Skin of body (tissue), 3 donors: ENCODE data around the gene TXLNG. TPM values are rescaled to one million over a fixed set of nuclear protein-coding genes. Genes with fewer than 3 reads are reported as not detected.

Source experiments
- DNase-seq: peaks from one replicate; lab custom pipeline; 2025; lab: John Stamatoyannopoulos, UW
- small RNA-seq: library from RNA; depleted of rRNA; stranded (forward); fragments of <200 nt; gene quantifications from one replicate; pipeline ENCODE3, GENCODE V24; 2014; ENCODE audit warnings: low replicate concordance
- total RNA-seq: library from RNA; depleted of rRNA; stranded (reverse); fragments of >200 nt; gene quantifications from one replicate; pipeline ENCODE4 v1.2.3, GENCODE V29; 2014

Gene TXLNG
- total RNA-seq, 1 donor from 2014 or later: 13.8 TPM

DNA sequence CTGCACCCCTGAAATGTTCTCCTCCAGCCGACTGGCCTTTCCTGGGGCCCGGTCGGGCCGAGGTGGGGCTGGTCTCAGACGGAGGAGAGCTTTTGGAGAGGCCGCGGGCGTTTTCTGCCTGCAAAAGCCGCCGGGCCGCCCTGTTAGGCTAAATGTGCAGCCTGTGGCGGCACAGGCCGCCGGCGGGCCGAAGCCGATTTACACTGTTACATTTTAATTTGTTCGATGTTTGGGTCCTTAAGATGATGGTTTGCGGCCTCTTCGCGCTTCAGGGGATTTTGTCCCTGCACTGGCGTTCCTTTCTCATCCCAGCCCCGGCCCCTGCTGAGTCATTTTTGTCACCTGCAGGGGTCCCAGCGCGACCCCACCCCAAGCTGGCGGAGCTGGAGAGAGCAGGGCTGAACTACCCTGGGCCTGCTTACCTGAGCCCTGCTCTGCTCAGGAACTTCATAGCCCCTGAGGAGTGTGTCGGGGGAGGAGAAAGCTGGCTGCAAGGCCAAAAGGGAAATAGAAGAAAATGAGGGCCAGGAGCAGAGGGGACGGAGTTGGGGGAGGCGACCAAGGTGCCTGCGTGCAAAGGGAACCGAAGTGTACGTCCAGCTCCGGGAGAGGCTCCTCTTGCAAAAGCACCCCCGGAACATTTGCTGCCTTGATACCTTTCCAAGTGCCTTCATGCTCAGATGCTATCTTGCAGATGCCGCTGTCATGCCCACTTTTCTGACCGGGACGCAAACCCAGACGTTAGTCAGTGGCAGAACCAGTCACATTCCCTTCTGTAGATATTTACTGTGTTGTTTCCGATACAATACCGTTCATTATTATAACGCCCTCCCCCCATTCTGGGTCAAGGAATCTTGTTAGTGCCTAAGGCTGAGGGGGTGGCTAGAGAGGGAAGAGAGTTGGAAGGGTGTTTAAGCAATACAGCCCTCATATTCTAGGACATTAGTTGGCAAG is 84.9 kb downstream of the TXLNG start:
- no peak for DNase-seq

DNA sequence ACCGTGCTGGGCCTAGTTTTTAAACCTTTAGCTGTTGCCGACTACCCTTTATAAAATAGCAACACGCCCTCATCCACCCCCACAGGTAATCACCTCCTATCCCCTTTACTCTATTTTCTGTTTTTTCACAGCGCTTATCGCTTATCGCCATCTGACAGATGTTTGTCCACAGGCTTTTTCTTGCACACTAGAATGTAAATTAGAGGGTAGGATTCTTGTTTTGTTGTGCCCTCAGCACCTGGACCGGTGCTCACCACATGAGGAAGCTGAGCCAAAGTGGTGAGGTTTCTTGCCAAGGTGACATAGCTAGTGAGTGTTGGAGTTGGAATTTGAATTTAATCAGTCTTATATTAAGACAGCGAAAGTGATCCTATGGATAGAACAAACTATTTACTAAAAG is 86.8 kb downstream of the TXLNG start:
- DNase-seq: no peak

DNA sequence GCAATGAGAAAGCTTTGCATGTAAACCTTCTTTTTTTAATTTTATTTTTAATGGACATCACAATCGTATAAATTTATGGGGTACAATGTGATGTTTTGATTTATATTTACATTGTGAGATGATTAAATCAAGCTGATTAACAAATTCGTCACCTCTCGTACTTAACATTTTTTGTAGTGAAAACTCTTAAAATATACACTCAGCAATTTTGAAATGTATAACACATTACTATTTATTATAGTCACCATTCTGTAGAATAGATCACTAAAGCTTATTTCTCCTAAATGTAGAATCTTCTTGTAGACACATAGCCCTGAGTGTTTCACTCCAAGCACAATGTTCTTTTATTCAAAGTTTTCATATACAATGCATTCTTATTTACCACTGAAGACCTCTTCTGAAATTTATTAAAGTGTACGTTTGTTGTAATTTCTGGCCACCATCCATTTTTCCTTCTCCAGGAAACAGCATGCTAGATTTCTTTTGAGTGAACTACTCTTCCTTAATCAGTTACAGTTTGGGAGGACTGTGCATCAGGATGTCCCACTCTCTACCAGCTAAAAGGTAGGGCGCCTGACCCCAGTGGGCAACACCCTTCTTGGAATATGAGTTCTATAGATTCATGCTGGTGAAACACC is 88.3 kb downstream of the TXLNG start:
- DNase-seq: no peak

DNA sequence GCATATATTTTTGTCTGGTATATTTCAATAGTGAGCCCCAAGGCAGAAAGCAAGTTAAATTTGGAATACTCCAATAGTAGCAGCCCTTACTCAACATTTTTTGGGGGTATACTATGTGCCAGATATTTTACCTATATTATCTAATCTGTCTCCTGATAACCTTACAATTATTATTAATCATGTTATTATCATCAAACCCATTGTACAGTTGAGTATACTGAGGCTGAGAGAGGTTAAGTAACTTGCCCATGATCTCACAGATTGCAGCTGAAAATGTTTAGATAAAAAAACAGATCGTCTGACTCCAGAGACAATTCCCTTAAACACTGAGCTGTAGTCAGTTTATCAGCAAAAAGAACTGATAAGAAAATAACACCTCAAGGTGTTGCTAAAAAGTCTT is 90.4 kb downstream of the TXLNG start:
- no peak for DNase-seq

DNA sequence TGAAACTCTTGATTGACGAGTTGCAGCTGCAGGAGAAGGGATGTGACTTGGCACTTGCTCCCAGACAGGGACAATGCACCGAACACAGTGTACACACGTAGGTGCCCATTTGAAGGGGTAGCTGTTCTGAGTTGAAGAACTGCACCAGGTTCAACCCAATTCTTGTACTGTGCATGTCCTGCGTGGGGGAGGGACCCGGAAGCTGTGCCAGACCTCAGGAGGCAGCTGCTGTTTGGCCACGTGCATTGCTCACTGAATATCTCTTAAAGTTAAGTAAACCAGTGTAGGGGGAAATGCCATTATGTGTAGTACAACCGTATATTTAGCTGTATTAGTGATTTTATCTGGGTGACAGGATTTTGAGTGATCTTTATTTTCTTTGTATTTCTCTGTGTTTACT is 95.9 kb downstream of the TXLNG start:
- peak; percentile 1 for DNase-seq

DNA sequence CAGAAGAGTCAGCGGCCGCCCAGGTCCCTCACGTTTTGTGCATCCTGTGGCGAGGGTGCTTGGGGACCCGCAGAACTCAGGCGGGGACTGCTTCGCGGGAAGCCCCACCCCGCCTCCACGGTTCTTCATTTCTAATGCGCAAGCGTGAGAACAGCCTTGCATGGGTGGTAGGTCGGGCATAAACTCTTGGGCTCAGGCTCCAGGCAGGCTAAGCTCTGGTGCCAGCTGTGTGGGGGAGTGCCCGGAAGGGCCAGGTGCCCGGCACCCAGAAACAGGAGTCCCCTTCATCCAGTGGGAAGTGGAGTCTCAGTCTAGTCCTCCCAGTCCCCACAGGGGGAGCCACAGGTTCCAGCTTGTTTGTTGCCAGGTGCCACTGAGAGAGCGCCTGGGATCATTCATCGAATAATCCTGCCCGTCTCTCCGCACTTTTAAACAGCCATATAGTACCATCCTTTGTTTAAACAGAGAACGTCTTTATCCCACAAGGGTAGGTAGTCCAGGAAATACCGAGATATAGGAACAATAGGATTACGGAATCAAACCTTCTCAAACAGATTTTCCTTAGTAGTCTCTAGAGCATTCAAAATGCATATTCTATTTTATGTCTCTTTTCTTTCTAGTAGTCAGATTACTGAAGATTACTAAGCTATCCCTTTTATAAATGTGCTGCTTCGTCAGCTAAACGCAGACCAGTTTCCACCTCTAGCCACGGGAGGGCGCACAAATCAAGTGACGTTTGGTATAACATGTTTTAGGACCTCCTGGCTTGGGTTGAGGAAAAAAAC is 96.6 kb downstream of the TXLNG start:
- DNase-seq: peak; percentile 43

DNA sequence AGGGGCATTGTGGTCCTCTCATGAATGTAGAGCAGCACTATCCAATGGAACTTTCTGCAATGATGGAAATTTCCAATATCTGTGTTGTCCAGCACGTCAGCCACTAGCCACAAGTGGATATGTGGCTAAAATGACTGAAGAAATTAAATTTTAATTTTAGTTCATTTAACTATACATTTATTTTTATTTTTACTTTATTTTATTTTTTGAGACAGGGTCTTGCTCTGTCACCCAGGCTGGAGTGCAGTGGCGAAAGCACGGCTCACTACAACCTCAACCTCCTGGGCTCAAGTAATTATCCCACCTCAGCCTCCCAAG is 97.2 kb downstream of the TXLNG start:
- no peak for DNase-seq

DNA sequence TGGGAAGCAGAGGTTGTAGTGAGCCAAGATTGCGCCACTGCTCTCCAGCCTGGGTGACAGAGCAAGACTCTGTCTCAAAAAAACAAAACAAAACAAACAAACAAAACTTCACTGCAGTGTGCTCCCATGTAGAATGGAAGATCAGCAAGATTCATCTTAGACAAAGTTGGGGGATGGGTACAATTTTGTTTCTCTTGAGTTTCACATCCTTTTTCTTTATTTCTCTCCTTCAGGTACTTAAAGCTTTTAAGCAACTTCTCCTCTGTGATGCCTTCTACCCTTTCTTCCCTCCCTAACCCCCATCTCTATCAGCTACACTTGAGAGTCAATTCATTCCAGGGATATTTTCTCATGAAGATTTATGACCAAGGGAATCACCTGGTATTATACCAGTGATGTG is 99.4 kb downstream of the TXLNG start:
- no peak for DNase-seq

DNA sequence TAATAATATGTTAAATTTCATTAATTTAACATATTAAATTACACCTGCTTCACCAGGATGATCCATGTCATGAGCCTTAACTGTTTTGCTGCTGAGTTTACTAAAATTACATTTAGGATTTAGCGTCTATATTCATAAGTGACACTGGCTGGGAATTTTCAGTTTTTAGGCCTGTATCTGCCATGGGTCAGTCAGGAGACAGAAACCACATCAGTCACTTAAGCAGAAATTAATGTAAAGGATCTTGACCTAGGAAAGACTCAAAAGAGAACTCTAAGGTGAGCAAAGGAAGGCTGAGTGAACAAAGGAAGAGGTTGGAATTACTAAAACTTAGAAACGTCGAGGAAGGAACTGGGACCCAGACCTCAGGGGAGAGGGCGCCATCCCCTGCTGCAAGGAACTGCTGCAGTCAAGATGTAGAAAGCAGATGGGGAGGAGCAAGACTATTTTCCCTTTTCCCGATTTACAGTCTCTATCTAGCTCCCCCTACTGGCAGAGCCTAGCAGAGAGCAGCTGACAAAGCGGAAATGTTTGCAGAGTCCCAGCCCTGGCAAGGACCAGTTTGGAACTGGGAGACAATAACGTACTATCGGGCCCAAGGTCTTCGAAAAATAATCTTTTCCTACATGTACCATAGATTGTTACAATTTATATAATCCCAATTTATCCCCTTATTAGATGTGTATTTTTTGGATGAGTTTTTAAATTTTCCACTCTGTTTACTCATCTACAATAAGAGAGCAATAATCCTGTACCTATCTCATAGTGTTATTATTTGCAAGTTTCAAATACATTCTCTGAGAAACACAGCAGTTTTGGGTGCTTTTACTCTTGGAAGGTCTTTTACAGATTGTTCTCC is 106.5 kb downstream of the TXLNG start:
- peak; percentile 0 for DNase-seq

Small RNA genes within 50 kb of the gene (small RNA-seq; reads per million reads assigned to genes)
- gene RNU4-6P: not detected
- not detected for gene RNU7-56P
- gene RPL12P49: not detected

Other genes with a start within 250 kb of the TXLNG start
- gene S100G, start 136.3 kb upstream of the TXLNG start, total RNA-seq: not detected
- 24.3 TPM for gene CTPS2, start 73.8 kb upstream of the TXLNG start, total RNA-seq
- gene SYAP1, start 66.9 kb upstream of the TXLNG start, total RNA-seq: 22.7 TPM
- gene RBBP7, start 83.9 kb downstream of the TXLNG start, total RNA-seq: 126 TPM
- 6.9 TPM for gene REPS2, start 160.2 kb downstream of the TXLNG start, total RNA-seq